Body of pancreas (tissue), 4 donors: Measurements from ENCODE around the gene SLAMF9. TPM values are rescaled to one million over a fixed set of nuclear protein-coding genes. Genes with fewer than 3 reads are reported as not detected.
A peak's percentile ranks its signal among the peaks of the same experiment; 100 is the strongest.

Source experiments
- ATAC-seq: fragments of 150-250 bp; one replicate; pipeline ENCODE4 v1.9.1; 2016
- DNase-seq, 4 donors: peaks; one replicate each; pipeline ENCODE4 v3.0.0-alpha.2; 2019
- H3K27ac ChIP-seq, 4 donors: fragments of 200-600 bp; sonication (generic); 1 replicate in 3 of 4; 2 replicates in 1 of 4; pipeline versions ENCODE4 v1.5.1 to v1.6.1; 2016 to 2019; ENCODE audit warnings: mild to moderate bottlenecking in 1 of 4, mixed read lengths in 1 of 4, moderate library complexity in 1 of 4
- H3K27me3 ChIP-seq, 2 donors: fragments of 200-600 bp; sonication (generic); one replicate each; pipeline ENCODE4 v1.6.0; 2016; ENCODE audit warnings: mild to moderate bottlenecking in 1 of 2
- H3K36me3 ChIP-seq, 2 donors: fragments of 200-600 bp; sonication (generic); replicated peaks in 1 of 2; 2 replicates each; pipeline ENCODE4 v1.5.1; 2016; ENCODE audit warnings: low read depth in 2 of 2; ENCODE audit not compliant: insufficient read depth in 1 of 2
- H3K4me1 ChIP-seq: fragments of 200-600 bp; sonication (generic); one replicate; pipeline ENCODE4 v1.6.0; 2016
- H3K4me3 ChIP-seq, 2 donors: fragments of 200-600 bp; sonication (generic); 1 replicate in 1 of 2; 2 replicates in 1 of 2; pipeline ENCODE4 v1.5.1; 2016 to 2019
- H3K9me3 ChIP-seq, 3 donors: fragments of 200-600 bp; sonication (generic); 1 replicate in 2 of 3; 2 replicates in 1 of 3; pipeline ENCODE4 v1.5.1; 2016
- CTCF ChIP-seq, 7 experiments: fragments of 450-650 bp in 4 of 7; fragments of 200-600 bp in 3 of 7; sonication (generic) in 3 of 7; IDR thresholded peaks; one replicate each; pipeline ENCODE4 v1.5.1; 2016 to 2019; ENCODE audit warnings: antibody characterized with exemption in 7 of 7
- POLR2A ChIP-seq, 3 donors: fragments of 450-650 bp; IDR thresholded peaks; one replicate each; pipeline ENCODE4 v1.6.1; 2016; ENCODE audit warnings: antibody characterized with exemption in 3 of 3, mild to moderate bottlenecking in 2 of 3
- WGBS, 2 donors: methylation state at CpG; one replicate each; pipeline ENCODE4 v1.1.5; 2017; 5-methylcytosine and 5-hydroxymethylcytosine counted together
- intact Hi-C: fragments of 100-400 bp; cut with DNase I; formaldehyde crosslinking; loops from one replicate; pipeline ENCODE4 v1.15.1; 2023
- total RNA-seq, 2 donors: library from RNA; depleted of rRNA; stranded (reverse); fragments of >200 nt; gene quantifications; one replicate each; pipeline ENCODE4 v1.1.0, GENCODE V29; 2016

SLAMF9 gene
- total RNA-seq, 2 donors from 2014 or later = not detected

DNA sequence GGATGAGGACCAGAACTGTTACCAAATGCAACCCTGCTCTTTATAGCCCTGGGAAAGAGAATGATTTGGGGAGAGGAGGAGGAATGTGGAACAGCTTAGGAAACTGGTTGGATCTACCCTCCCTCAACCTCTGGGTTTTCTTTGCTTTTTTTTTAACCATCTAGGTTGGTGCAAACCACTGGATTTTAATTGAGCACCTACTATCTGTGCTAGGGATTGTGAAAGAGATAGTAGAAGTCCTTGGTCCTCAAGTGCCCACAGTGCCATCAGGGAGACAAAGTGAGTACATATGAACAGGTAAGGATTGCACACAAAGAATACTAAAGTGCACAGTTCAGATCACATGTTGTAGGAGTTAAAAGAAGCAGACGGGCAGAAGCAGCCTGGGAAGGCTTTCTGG lies 33.4 kb downstream of the SLAMF9 start:
- peaks cover 4 to 18% of the 10 kb centered on the region in 2 donors for H3K36me3 ChIP-seq

GRCh38 chr1:159920202-159920601 lies 33.8 kb downstream of the SLAMF9 start:
- no peaks in the 10 kb centered on the region for H3K27me3 ChIP-seq
- H3K4me3 ChIP-seq = no peak overlapping the region
- H3K27ac ChIP-seq = no peak overlapping the region
- peaks cover 70% of the 10 kb centered on the region for H3K4me1 ChIP-seq
- 90 to 95% methylated on average over 8 to 10 of the region's 10 CpGs for WGBS, 2 donors
- TF ChIP-seq CTCF (IDR thresholded peaks at IDR 0.05) (no peak), POLR2A (IDR thresholded peaks at IDR 0.05) (no peak)
- ATAC-seq (no peak), DNase-seq (no peak)
- no peaks in the 10 kb centered on the region for H3K9me3 ChIP-seq
- H3K36me3 ChIP-seq = peaks cover 4 to 18% of the 10 kb centered on the region in 2 donors
- intact Hi-C loops = no loop called here

More for the DNA sequence above, 33.4 kb downstream of the SLAMF9 start:
- H3K9me3 ChIP-seq = no peaks in the 10 kb centered on the region
- no peak for DNase-seq
- intact Hi-C loops = no loop called here
- ATAC-seq = no peak
- no peak overlapping the region for H3K4me3 ChIP-seq
- WGBS, 2 donors = 71 to 89% methylated on average over 1 of the region's 1 CpG
- TF ChIP-seq POLR2A (IDR thresholded peaks at IDR 0.05) (no peak), CTCF (IDR thresholded peaks at IDR 0.05) (no peak)
- no peaks in the 10 kb centered on the region for H3K27me3 ChIP-seq
- H3K27ac ChIP-seq = no peak overlapping the region
- peaks cover 68% of the 10 kb centered on the region for H3K4me1 ChIP-seq

DNA sequence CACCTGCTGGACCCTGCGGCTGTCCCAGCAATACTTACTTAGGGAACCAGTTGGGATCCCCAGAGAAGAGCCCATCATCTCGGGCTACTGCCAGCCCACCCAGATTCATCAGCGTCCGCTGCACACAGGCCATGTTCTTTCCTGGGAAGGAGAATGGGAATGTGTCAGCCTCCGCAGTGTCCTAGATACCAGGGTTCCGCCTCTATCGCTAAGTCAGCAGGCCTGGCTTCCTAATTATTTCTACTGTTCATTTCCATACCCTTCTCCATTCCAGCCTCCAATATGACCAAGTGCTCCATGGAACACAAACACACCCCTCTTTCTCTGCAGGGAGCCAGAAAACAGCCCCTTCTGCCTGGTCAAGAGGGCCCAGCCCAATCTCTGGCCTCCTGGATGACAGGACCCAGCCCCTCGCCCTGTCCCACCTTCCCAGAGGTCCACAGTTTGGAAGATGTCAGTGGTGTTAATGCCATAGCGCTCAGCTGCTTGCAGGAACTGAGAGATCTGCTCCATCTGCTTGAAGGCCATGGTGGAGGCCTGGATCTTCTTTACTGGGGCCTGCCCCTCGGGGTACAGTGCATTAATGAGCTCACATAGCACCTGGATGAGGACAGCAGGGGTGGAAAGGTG lies 34.7 kb downstream of the SLAMF9 start:
- Histone ChIP-seq H3K9me3 (no peaks in the 10 kb centered on the region), H3K27ac (no peak overlapping the region), H3K4me1 (peaks cover 74% of the 10 kb centered on the region), H3K36me3 (peaks cover 4 to 18% of the 10 kb centered on the region in 2 donors), H3K4me3 (no peak overlapping the region), H3K27me3 (no peaks in the 10 kb centered on the region)
- TF ChIP-seq POLR2A (IDR thresholded peaks at IDR 0.05) = no peak
- TF ChIP-seq CTCF (IDR thresholded peaks at IDR 0.05) = no peak
- no peak for DNase-seq
- no peak for ATAC-seq
- intact Hi-C loops = no loop called here
- WGBS, 2 donors = 89 to 100% methylated on average over 10 of the region's 10 CpGs

DNA sequence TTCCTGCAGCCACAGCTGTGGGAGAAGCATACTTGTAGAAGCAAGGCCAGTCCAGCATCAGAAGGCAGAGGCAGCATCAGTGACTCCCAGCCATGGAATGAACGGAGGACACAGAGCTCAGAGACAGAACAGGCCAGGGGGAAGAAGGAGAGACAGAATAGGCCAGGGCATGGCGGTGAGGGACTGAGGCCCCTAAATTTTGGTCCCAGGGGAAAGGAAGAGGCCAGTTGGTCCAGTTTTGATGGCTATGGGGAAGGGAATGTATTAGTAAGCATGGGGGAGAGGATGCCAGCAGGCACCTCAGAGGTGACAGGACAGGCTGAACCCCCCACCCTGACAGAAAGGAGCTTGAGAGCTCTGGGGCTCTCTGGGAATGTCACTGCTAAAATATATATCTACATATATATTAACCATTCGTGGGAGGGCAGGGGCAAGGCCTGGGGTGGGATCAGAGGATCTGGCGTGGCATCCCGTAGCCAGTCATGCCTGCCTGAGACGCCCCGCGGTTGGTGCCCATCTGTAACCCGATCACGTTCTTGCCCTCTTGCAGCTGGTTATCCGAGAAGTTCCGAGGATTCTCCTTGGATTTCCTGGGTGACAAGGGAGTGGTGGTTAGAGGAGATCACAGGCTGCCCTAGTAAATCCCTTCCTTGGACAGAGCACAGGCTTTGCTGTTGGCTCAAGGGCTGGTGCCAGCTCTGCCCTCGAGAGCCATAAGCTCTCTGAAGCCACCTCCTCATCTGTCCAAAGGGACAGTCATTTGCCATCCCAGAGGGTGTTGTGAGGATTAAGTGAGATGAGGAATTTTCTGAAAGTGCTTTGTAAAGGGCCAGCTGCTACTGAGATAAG lies 35.5 kb downstream of the SLAMF9 start:
- H3K36me3 ChIP-seq = peaks cover 4 to 18% of the 10 kb centered on the region in 2 donors

More for the DNA sequence above, 35.5 kb downstream of the SLAMF9 start:
- DNase-seq (no peak), ATAC-seq (no peak)
- Histone ChIP-seq H3K9me3 (no peaks in the 10 kb centered on the region), H3K4me3 (no peak overlapping the region), H3K4me1 (peaks cover 77% of the 10 kb centered on the region), H3K27ac (peak overlapping the region in 2 of 4 donors; percentile 27 to 72), H3K27me3 (no peaks in the 10 kb centered on the region)
- intact Hi-C loops = no loop called here
- TF ChIP-seq CTCF (IDR thresholded peaks at IDR 0.05) (no peak), POLR2A (IDR thresholded peaks at IDR 0.05) (no peak)
- 89 to 93% methylated on average over 9 to 13 of the region's 13 CpGs for WGBS, 2 donors
